ENCODE data around the gene PSPN. TPM values are rescaled to one million over a fixed set of nuclear protein-coding genes. Genes with fewer than 3 reads are reported as not detected.
A peak's percentile ranks its signal among the peaks of the same experiment; 100 is the strongest.

The PSPN gene
- total RNA-seq, 6 experiments from 2014 or later, result 0.55 to 1.9 (median 1.0) TPM

DNA sequence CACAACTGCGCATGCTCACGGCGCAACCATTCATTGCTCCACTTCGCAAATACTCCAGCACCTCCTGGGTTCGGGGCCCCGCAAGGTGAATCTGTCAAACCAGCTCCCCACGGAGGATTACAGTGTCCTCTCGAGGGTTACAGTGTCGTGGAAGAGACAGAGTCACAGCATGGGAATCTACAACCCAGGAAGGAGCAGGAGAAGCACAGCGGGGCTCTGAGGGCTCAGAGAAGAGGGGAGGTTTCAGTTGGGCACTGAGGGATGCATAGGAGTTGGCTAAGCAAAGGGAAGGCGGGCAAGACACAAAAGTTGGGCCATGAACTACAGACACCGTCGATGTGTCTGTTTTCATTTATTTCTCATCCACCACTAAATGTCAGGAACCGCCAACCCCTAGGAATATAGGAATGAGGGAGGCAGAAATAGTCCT is 18.3 kb upstream of the PSPN start:
- peaks cover 0 to 7% (median 3%) of the 10 kb centered on the region in 4 donors for H3K4me1 ChIP-seq
- 28% methylated on average over 13 of the region's 14 CpGs for WGBS (ENCODE audit: insufficient coverage, low coverage, low lambda C conversion rate, missing lambda C conversion rate)
- ATAC-seq (no peak), DNase-seq (no peak)
- no peaks in the 10 kb centered on the region for H3K9me3 ChIP-seq
- TF ChIP-seq, protein P1, sequence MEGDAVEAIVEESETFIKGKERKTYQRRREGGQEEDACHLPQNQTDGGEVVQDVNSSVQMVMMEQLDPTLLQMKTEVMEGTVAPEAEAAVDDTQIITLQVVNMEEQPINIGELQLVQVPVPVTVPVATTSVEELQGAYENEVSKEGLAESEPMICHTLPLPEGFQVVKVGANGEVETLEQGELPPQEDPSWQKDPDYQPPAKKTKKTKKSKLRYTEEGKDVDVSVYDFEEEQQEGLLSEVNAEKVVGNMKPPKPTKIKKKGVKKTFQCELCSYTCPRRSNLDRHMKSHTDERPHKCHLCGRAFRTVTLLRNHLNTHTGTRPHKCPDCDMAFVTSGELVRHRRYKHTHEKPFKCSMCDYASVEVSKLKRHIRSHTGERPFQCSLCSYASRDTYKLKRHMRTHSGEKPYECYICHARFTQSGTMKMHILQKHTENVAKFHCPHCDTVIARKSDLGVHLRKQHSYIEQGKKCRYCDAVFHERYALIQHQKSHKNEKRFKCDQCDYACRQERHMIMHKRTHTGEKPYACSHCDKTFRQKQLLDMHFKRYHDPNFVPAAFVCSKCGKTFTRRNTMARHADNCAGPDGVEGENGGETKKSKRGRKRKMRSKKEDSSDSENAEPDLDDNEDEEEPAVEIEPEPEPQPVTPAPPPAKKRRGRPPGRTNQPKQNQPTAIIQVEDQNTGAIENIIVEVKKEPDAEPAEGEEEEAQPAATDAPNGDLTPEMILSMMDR (IDR thresholded peaks at IDR 0.05), result no peak
- no peak for TF ChIP-seq POLR2A (IDR thresholded peaks at IDR 0.05)
- peak overlapping the region; percentile 80 to 89 (median 81) for H3K4me3 ChIP-seq
- intact Hi-C loops (cut with DNase I), result no loop called here
- H3K36me3 ChIP-seq, result peaks cover 0 to 10% (median 4%) of the 10 kb centered on the region in 4 donors
- no peaks in the 10 kb centered on the region for H3K27me3 ChIP-seq
- peak overlapping the region; percentile 72 to 88 (median 85) for H3K27ac ChIP-seq

DNA sequence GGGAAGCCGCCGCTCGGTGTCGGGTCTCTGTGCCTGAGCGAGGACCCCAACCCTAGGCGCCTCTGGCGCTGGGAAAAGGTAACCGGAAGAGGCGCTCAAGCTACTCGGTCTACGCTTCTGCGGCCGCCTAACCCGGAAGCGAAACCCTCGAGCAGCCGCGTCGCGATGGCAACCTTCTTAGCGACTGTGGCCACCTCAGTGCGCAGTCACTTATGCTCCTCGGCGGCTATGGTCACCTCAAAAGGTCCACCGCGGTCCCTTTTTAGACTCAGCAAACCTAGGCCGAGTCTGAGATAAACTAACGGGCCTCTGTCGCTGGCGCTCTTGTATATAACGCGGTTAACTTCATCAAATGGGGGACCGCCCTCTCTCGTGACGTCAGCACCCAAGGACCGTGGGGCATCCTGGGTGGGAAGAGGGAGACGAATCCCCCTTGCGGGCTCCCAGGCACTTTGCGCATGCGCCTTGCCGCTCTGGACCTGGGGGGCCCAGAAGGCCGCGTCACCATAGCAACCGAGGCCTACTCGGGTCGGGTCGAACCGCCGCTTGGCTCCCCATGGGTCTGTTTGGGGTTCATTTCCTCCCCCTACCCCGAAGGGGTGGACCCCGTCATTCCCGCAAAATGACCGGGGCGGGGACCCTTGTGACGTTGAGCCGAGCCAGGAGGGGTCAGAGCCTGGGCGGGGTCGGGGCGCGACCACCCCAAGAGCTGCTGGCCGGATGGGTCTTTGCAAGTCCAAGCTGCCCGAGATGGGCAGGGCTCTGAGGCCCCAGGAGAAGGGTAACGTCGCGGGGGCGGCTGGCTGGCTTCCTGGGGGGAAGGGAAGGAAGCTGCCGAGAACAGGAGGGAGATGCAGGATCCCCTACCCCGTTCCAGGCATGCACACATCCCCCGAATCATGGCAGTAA is 17.6 kb upstream of the PSPN start, which contains the start of gene GTF2F1:
Gene GTF2F1 (minus strand): TSS at position 91 of the 909 bp plus-strand sequence. CDS start 169 bp downstream, outside the sequence.
- H3K36me3 ChIP-seq, result peaks cover 0 to 17% (median 7%) of the 10 kb centered on the region in 4 donors
- H3K4me3 ChIP-seq, result peak within 1 kb of the TSS; percentile 80 to 89 (median 81)
- peak; percentile 90 to 94 (median 92) for ATAC-seq
- DNase-seq, result peak; percentile 89 to 94 (median 91)
- H3K27me3 ChIP-seq, result no peaks in the 10 kb centered on the region
- H3K27ac ChIP-seq, result peak within 1 kb of the TSS; percentile 72 to 88 (median 85)
- no peaks in the 10 kb centered on the region for H3K9me3 ChIP-seq
- no peak for TF ChIP-seq POLR2A (IDR thresholded peaks at IDR 0.05)
- TF ChIP-seq, protein P1 (IDR thresholded peaks at IDR 0.05), result peak in 2 of 4 donors; percentile 23 to 32
- 0% methylated on average over 16 of the region's 69 CpGs for WGBS (ENCODE audit: insufficient coverage, low coverage, low lambda C conversion rate, missing lambda C conversion rate)
- intact Hi-C loops (cut with DNase I), result no loop called here
- H3K4me1 ChIP-seq, result peaks cover 0 to 7% (median 3%) of the 10 kb centered on the region in 4 donors

DNA sequence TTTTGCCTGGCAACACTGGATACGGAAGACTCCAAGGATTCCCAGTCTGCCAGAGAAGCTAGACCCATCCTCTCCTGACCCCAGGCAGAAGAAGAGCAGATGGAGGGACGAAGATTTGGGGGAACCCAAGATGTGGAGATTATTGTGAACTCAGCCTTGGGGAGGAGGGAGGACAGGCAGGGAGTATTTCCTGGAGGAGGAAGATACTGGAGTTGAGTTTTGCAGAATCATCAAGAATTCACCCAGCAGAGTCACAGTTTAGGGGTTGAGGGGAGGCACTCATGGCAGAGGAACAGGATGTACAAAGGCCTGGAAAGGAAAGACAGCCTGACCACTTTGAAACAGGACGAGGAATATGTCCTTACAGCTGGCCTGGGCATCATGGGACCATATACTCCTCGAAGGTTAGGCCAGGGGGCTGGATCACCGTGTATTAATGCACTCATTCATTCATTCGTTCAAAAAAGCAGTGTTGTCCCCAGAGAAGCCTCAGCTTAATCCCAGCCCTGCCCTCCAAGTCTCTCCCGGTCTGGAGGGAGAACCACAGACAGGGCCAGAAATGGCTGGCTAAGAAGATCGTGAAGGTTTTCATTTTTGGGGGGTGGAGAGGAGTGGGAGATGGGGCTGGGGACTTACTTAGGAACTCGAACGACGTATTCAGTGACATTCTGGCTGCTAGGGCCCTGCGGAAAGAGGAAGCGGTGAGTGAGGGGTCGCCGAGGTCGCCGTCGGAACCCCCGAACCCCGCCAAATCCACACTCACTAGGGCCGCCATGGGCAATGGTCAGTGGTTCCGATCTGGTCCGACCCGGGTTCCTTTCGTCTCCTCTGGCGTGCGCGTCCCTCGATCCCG is 16.7 kb upstream of the PSPN start:
- H3K4me1 ChIP-seq, result peaks cover 0 to 7% (median 3%) of the 10 kb centered on the region in 4 donors
- no peak for DNase-seq
- WGBS (ENCODE audit: insufficient coverage, low coverage, low lambda C conversion rate, missing lambda C conversion rate), result 15% methylated on average over 13 of the region's 30 CpGs
- peak overlapping the region; percentile 72 to 88 (median 85) for H3K27ac ChIP-seq
- no peaks in the 10 kb centered on the region for H3K27me3 ChIP-seq
- H3K4me3 ChIP-seq, result peak overlapping the region; percentile 80 to 89 (median 81)
- ATAC-seq, result no peak
- H3K9me3 ChIP-seq, result no peaks in the 10 kb centered on the region
- intact Hi-C loops (cut with DNase I), result no loop called here
- TF ChIP-seq, protein P1 (IDR thresholded peaks at IDR 0.05), result no peak
- TF ChIP-seq POLR2A (IDR thresholded peaks at IDR 0.05), result no peak
- peaks cover 0 to 21% (median 10%) of the 10 kb centered on the region in 4 donors for H3K36me3 ChIP-seq

DNA sequence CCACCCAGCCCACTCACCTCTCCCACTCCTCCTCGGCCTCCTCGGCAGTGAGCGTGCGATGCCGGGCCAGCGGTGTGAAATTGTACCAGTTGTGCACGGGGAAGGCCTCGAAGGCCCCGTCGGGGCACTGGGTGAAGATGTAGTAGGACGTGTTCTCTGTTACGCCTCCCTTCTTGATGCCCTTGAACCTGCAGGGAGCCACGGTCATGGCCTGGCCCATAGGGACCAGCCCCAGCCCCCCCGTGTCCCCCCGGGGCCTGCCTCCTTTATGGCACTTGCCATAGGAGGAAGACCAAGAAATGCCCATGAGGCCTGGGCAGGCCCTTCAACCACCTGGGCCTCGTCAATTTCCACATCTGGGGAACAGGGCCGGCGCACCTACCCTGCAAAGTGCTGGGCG is 11.6 kb upstream of the PSPN start:
- intact Hi-C loops (cut with DNase I), result no loop called here
- 95% methylated on average over 11 of the region's 19 CpGs for WGBS (ENCODE audit: insufficient coverage, low coverage, low lambda C conversion rate, missing lambda C conversion rate)
- peaks cover 0 to 57% (median 23%) of the 10 kb centered on the region in 4 donors for H3K36me3 ChIP-seq
- H3K4me1 ChIP-seq, result peaks cover 0 to 5% (median 2%) of the 10 kb centered on the region in 4 donors
- no peaks in the 10 kb centered on the region for H3K27me3 ChIP-seq
- no peak overlapping the region for H3K27ac ChIP-seq
- ATAC-seq, result no peak
- H3K9me3 ChIP-seq, result no peaks in the 10 kb centered on the region
- TF ChIP-seq, protein P1 (IDR thresholded peaks at IDR 0.05), result no peak
- no peak for TF ChIP-seq POLR2A (IDR thresholded peaks at IDR 0.05)
- H3K4me3 ChIP-seq, result no peak overlapping the region
- no peak for DNase-seq

Data from right lobe of liver (tissue), 6 donors.